Brain microvascular endothelial cell (primary cell): ENCODE data around the gene EHD4.

ENCODE experiments used
- DNase-seq: peaks from one replicate; pipeline ENCODE4 v3.0.0-alpha.2; 2020
- H3K27ac ChIP-seq: fragments of 250-450 bp; sonication (Bioruptor Pico); 2 replicates; pipeline ENCODE4 v1.5.1; 2020; ENCODE audit warnings: mild to moderate bottlenecking, moderate library complexity
- H3K27me3 ChIP-seq: fragments of 250-450 bp; sonication (Bioruptor Pico); replicated peaks from 2 replicates; pipeline ENCODE4 v1.5.1; 2020; ENCODE audit warnings: mild to moderate bottlenecking
- H3K36me3 ChIP-seq: fragments of 250-450 bp; sonication (Bioruptor Pico); replicated peaks from 2 replicates; pipeline ENCODE4 v1.5.1; 2020; ENCODE audit warnings: mild to moderate bottlenecking
- H3K4me3 ChIP-seq: 2 replicates; pipeline ENCODE4 v1.5.1; 2011; ENCODE audit warnings: low read depth, mild to moderate bottlenecking, control low read depth, low read length, moderate library complexity
- CTCF ChIP-seq: IDR thresholded peaks from 2 replicates; pipeline ENCODE4 v1.5.1; 2011; ENCODE audit warnings: low read depth, mild to moderate bottlenecking, moderate library complexity, low read length, control low read depth, inconsistent platforms; ENCODE audit errors: missing control alignments
- in situ Hi-C: cut with HindIII; loops from 2 replicates; pipeline ENCODE4 v1.10.0; 2017; ENCODE audit warnings: low sequenced_read_pairs, low pct_ligation_motif_present

The EHD4 gene

GRCh38 chr15:41949401-41950126, 22.8 kb downstream of the EHD4 start:
- TF ChIP-seq CTCF = no peak
- in situ Hi-C loops = no loop called here
- Histone ChIP-seq H3K27me3 (no peaks in the 10 kb centered on the region), H3K36me3 (peaks cover 21% of the 10 kb centered on the region), H3K27ac (peak overlapping the region; percentile 44), H3K4me3 (no peak overlapping the region)
- no peak for DNase-seq

GRCh38 chr15:41948490-41948889, 23.9 kb downstream of the EHD4 start:
- H3K36me3 ChIP-seq = peaks cover 19% of the 10 kb centered on the region
- in situ Hi-C loops = no loop called here
- DNase-seq = no peak
- no peak overlapping the region for H3K27ac ChIP-seq
- H3K4me3 ChIP-seq = no peak overlapping the region
- H3K27me3 ChIP-seq = no peaks in the 10 kb centered on the region
- no peak for TF ChIP-seq CTCF

- in situ Hi-C loops = no loop called here
- Histone ChIP-seq H3K4me3 (no peak overlapping the region), H3K27ac (no peak overlapping the region), H3K36me3 (peaks cover 6% of the 10 kb centered on the region), H3K27me3 (no peaks in the 10 kb centered on the region)
- no peak for TF ChIP-seq CTCF
- DNase-seq = no peak
Observed at GRCh38 chr15:41946970-41947369, 25.4 kb downstream of the EHD4 start.

- Histone ChIP-seq H3K27me3 (no peaks in the 10 kb centered on the region), H3K36me3 (no peaks in the 10 kb centered on the region), H3K27ac (no peak overlapping the region), H3K4me3 (no peak overlapping the region)
- TF ChIP-seq CTCF = no peak
- no peak for DNase-seq
- in situ Hi-C loops = no loop called here
Observed at GRCh38 chr15:41945731-41946130, 26.6 kb downstream of the EHD4 start.

GRCh38 chr15:41945221-41945620, 27.1 kb downstream of the EHD4 start:
- DNase-seq = no peak
- no peak for TF ChIP-seq CTCF
- H3K27me3 ChIP-seq = no peaks in the 10 kb centered on the region
- in situ Hi-C loops = no loop called here
- H3K4me3 ChIP-seq = no peak overlapping the region
- no peak overlapping the region for H3K27ac ChIP-seq
- H3K36me3 ChIP-seq = no peaks in the 10 kb centered on the region

- in situ Hi-C loops = no loop called here
- TF ChIP-seq CTCF = no peak
- peak overlapping the region; percentile 79 for H3K27ac ChIP-seq
- peak; percentile 88 for DNase-seq
- no peak overlapping the region for H3K4me3 ChIP-seq
- no peaks in the 10 kb centered on the region for H3K27me3 ChIP-seq
- peaks cover 2% of the 10 kb centered on the region for H3K36me3 ChIP-seq
Observed at GRCh38 chr15:41944313-41944940, 27.9 kb downstream of the EHD4 start.
